HG02943 (cell line): ENCODE measurements around the gene RBMXL2.

Experiments
- ATAC-seq: cut with Tn5 transposase; IDR thresholded peaks from one replicate; pipeline ENCODE4 v1.9.1; 2021; ENCODE audit warnings: mild to moderate bottlenecking, low read depth, moderate library complexity; ENCODE audit not compliant: unreplicated experiment

Gene RBMXL2

DNA sequence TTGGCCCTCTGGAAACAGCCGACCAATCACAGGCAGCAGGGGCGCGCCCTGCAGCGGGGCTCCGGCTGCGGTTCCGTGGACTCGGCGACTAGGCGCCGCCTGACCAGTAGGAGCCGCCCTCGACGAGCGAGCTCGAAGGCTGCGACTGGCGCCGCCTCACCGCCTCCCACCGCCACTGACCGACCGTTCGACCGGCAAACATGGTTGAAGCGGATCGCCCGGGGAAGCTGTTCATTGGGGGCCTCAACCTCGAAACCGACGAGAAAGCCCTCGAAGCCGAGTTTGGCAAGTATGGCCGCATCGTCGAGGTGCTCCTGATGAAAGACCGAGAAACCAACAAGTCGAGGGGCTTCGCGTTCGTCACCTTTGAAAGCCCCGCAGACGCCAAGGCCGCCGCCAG is at the start of gene RBMXL2:
Gene RBMXL2, plus strand, starts transcription at position 78 of the 400 bp plus-strand sequence. Its CDS starts 123 bp downstream, at position 201.
- ATAC-seq: no peak

GRCh38 chr11:7046474-7047175 is 42.2 kb upstream of the RBMXL2 start:
- ATAC-seq: no peak

DNA sequence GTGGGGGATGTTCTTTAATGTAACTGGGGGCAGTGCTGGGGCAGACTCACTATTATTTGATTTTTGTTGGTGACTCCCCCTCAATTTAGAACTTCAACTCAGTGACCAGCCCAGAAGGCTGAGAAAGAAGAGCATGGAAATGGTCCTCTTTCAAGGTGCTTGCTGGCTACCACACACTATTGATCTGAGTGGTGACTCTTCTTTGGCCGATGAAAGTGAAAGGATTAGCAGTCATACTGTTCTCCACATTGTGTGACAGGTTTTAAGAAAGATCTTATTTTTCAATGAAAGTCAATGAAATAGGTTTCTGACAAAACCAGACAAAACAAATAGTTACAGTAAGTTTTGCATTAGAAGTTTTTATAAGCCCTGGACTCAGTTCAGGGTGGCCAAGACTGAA is 38.6 kb upstream of the RBMXL2 start:
- ATAC-seq: no peak

DNA sequence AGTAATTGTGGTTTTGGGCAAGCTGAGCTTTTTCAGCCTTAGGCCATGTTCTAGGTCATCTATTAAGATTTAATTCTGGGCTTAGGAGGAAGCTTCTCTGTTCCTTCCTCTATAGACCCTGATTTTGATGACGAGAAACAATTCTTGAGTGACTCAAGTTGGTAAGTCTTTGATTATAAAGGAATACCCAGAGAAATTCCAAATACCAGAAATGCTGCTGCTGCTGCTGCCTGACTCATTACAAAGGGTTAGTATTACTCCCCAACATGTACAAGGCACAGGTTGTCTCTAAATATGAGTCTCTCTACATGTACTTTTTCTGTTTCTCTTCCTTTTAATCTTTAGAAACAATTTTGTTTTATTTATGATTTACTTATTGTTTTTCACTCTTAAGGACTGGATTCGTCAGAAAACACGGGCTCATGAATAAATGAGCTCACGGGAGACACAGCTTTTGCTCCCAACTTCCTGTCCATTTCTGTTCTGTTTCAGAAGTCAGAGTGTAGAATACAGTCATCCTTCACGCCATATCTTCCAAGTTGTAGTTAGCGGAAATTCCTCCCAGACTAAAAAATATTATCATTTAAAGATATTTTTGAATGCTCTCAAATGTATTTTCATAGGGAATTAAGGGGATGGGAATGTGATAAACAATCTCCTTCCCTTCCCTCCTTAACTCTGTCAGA is 31.8 kb upstream of the RBMXL2 start:
- ATAC-seq: no peak

GRCh38 chr11:7057641-7058040 is 31.2 kb upstream of the RBMXL2 start:
- no peak for ATAC-seq

DNA sequence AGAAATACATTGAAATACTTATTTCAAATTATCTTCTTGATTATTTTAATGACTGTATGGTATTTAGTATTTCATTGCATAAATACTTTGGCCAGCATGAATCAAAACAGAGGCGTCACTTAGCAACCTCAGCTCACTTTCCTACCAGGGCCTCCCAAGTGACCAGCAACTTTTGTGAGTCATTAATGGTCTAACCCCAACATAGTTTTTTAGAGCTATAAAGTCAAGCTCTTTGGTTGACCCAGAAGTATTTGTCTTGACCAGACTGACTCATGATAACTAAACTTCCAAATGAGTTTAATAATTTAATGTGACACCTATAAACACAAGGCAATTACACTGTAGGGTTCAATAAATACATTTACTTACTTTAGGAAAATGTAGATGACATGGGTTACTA is 27.9 kb upstream of the RBMXL2 start:
- no peak for ATAC-seq

GRCh38 chr11:7062534-7062933 is 26.3 kb upstream of the RBMXL2 start:
- no peak for ATAC-seq

DNA sequence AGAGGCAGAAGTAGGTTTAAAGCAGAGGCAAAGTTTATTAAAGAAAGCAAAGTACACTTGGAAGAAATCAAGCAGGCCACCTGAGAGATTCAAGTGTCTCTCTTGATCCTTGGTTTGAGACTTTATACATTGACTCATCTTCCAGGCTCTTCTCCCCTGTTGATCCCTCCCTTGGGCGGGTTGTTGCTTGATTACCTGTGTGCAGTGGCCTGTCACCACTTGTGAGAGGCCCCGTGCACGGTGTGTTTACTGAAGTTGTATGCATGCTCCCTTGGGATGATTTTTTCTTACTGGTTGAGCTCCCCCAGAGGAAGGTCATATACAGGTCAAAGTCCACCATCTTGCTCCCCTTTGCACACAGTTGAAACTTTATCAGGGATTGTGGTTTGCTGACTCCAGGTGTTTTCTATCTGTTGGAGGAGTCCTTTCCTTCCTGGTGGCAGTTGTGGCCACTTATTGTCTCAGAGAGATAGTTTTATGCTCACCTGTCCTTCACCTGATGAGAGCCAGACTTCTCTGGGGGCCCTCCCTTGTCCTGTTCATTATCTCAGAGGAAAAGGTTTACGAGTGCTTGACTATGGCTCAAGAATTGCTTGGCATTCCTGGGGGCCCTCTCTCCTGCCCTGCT is 16.3 kb upstream of the RBMXL2 start:
- no peak for ATAC-seq

- ATAC-seq: no peak
Observed at GRCh38 chr11:7077101-7077500, 11.7 kb upstream of the RBMXL2 start.

DNA sequence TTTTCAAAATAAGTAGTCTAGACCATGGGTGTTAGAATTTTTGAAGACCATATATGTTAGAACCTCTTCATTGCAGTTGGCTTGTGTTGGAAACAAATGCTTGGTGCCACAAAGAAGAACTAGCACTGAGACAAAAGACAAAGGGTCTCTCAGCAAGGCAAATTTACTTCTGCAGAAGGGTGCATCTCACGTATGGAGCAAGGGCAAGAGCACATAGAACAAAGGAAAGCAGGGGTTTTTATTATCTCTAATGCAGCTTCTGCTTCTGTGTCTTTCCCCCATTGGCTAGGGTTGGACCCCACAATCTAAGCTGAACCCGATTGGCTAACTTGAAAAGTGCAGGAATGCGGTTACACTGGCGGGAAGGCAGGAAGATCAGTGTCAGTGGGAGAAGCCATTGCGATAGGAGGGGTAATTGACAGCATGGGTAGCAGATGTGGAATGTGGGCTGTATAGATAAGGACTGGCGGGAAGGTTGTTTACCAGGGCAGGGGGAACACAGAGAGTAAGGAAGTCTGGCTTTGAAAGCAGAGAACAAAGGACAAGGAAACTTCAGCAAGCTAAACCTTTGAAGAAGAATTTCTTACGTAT is 9.2 kb upstream of the RBMXL2 start:
- ATAC-seq: no peak

DNA sequence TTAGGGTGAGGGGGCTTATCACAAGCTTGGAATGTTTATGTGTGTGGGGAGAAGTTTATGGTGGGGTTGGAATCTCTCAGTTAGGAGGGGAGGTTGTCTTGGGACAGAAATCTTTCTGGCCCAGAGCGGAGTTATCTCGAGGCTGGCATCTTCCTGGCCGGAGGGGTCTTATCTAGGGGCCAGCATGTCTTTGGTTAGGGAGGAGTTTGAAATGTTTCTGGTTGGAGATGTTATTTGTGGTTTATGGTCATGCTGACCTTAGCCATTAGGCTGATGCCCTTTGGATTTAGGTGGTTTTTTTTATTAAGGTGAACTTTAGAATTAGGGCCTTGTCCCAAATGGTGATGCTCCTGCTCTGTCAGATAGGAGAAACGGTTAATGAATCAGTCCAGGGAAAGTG is 7.9 kb upstream of the RBMXL2 start:
- no peak for ATAC-seq

- no peak for ATAC-seq
Observed at GRCh38 chr11:7081441-7081840, 7.4 kb upstream of the RBMXL2 start.

DNA sequence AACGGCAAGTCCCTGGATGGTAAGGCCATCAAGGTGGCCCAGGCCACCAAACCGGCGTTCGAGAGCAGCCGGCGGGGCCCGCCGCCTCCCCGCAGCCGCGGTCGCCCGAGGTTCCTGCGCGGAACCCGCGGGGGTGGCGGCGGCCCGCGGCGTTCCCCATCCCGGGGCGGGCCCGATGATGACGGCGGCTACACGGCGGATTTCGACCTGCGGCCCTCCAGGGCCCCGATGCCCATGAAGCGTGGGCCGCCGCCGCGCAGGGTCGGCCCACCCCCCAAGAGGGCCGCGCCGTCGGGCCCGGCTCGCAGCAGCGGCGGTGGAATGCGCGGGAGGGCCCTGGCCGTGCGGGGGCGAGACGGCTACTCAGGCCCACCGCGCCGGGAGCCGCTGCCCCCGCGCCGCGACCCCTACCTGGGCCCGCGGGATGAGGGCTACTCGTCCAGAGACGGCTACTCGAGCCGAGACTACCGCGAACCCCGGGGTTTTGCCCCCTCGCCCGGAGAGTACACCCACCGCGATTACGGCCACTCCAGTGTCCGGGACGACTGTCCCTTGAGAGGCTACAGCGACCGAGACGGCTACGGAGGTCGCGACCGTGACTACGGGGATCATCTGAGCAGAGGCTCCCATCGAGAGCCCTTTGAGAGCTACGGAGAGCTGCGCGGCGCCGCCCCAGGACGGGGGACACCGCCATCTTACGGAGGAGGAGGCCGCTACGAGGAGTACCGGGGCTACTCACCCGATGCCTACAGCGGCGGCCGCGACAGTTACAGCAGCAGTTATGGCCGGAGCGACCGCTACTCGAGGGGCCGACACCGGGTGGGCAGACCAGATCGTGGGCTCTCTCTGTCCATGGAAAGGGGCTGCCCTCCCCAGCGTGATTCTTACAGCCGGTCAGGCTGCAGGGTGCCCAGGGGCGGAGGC is 792 bp downstream of the RBMXL2 start:
- ATAC-seq: no peak

DNA sequence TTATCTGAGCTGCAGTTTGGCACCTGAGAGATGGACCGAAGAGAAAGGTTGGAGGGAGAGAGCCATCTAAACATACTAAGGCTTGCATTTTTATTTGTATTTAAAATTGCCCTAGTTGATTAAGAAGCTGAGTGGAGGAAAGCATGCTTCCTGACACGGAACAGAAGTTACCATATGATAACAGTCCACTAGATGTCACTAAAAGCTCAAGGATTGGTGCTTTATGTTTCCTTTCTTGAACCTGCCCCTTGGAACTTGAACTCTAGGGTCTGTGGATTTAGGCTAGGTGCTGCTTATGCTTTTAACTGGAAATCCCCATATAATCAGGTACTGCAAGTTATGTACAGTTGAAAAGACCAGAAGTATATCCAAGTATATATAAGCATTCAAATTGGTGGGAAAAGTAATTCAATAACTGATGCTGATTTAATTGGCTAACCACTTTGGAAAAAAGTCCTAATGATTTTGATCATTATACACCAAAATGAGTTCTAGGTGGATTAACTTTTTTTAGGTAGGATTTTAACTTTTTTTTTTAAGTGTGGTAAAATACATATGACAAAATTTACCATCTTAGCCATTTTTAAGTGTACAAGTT is 9.5 kb downstream of the RBMXL2 start:
- no peak for ATAC-seq

GRCh38 chr11:7115780-7116179 is 27.0 kb downstream of the RBMXL2 start:
- no peak for ATAC-seq

- ATAC-seq: no peak
Observed at GRCh38 chr11:7116370-7116769, 27.6 kb downstream of the RBMXL2 start.

DNA sequence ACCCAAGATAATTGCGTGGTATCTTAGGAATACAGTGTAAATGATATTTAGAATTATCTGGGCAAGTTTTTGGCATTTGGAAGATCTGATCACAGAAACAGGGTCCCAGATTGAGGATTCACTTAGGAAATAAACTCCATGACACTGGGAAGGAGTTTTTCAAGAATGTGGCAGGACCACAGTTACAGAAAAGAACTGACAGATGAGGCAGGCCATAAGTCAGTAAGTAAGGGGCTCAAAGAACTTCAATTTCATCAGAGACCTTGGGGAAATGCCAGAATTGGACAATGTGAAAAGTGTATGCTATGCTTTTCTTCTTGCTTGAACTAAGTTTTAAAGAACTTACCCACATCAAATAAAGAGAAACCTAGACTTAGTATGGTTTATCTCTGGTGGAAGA is 49.3 kb downstream of the RBMXL2 start:
- ATAC-seq: no peak
